MM.1S (cell line): ENCODE data around the gene SPEM1.

Experiments used
- CTCF ChIP-seq: fragments of 300-600 bp; sonication (generic); IDR thresholded peaks from 2 replicates; pipeline ENCODE4 v1.5.1; 2016; ENCODE audit warnings: antibody characterized with exemption, low read length, mixed read lengths
- EZH2phosphoT487 ChIP-seq: fragments of 300-600 bp; sonication (generic); IDR thresholded peaks from 2 replicates; pipeline ENCODE4 v1.6.1; 2018; ENCODE audit warnings: antibody characterized with exemption, low read length

- TF ChIP-seq EZH2phosphoT487 (no peak), CTCF (no peak)
Measured at GRCh38 chr17:7391307-7391706, 28.8 kb upstream of the SPEM1 start.
